SK-N-MC (cell line): Measurements from ENCODE around the gene OR2B2.

Experiments used
- EZH2 ChIP-seq: fragments of 200-600 bp; sonication (generic); IDR thresholded peaks from one replicate; pipeline ENCODE4 v1.6.1; 2017; ENCODE audit warnings: antibody characterized with exemption
- POLR2AphosphoS5 ChIP-seq: IDR thresholded peaks from 2 replicates; pipeline ENCODE4 v1.6.1; 2012; ENCODE audit warnings: mild to moderate bottlenecking, low read depth, low read length, borderline replicate concordance

GRCh38 chr6:27891320-27891875, 20.8 kb downstream of the OR2B2 start:
- TF ChIP-seq EZH2 (no peak), POLR2AphosphoS5 (no peak)
